HG02610 (cell line): Measurements from ENCODE around the gene WDHD1.
"Not testable (repeated sequence)": the region's sequence is repeated elsewhere in the genome, so short reads cannot be mapped to it uniquely, and the experiment has no call there.

Source experiments
- ATAC-seq: cut with Tn5 transposase; IDR thresholded peaks from one replicate; pipeline ENCODE4 v1.9.1; 2021; ENCODE audit warnings: mild to moderate bottlenecking, moderate library complexity; ENCODE audit not compliant: unreplicated experiment

The WDHD1 gene

GRCh38 chr14:54909817-54910558, 116.9 kb downstream of the WDHD1 start:
- no peak for ATAC-seq

DNA sequence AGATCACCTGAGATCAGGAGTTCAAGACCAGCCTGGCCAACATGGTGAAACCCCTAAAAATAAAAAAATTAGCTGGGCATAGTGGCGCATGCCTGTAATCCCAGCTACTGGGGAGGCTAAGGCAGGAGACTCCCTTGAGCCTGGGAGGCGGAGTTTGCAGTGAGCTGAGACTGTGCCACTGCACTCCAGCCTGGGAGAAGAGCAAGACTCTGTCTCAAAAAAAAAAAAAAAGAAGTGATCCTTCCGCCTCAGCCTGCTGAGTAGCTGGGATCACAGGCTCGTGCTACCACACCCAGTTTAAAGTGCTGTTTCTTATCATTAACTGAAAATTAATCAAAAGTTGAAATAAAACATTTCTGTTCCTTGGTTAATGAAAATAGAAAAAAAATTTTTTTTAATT, 117.9 kb downstream of the WDHD1 start:
- not testable (repeated sequence) for ATAC-seq

GRCh38 chr14:54908190-54908589, 118.7 kb downstream of the WDHD1 start:
- peak; percentile 55 for ATAC-seq

DNA sequence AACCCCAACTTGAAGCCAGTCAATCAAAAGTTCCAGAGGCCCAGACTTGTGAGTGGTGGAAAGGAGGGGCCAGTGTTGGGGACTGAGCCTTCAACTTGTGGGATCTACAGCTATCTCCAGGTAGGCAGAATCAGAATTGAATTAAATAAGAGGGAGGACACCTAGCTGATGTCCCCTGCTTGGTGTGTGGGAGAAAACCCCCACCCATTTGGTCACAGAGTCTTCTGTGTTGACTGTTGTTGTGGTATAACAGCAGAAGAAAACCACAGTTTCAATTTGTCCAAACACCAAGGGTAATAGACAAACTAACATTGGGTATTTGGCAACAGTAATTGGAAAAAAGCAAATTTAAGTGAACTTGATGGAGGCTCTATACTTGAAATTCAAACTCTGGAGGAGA, 120.8 kb downstream of the WDHD1 start:
- no peak for ATAC-seq

GRCh38 chr14:54902521-54903420, 124.1 kb downstream of the WDHD1 start, which contains the start of gene GCH1:
TSS of gene GCH1 (minus strand) at chr14:54902826. CDS start at chr14:54902663, 163 bp downstream.
- peak; percentile 87 for ATAC-seq

- peak; percentile 54 for ATAC-seq
These were observed 124.8 kb downstream of the WDHD1 start for GRCh38 chr14:54902143-54902520.

GRCh38 chr14:54901380-54902142, 125.3 kb downstream of the WDHD1 start:
- no peak for ATAC-seq

DNA sequence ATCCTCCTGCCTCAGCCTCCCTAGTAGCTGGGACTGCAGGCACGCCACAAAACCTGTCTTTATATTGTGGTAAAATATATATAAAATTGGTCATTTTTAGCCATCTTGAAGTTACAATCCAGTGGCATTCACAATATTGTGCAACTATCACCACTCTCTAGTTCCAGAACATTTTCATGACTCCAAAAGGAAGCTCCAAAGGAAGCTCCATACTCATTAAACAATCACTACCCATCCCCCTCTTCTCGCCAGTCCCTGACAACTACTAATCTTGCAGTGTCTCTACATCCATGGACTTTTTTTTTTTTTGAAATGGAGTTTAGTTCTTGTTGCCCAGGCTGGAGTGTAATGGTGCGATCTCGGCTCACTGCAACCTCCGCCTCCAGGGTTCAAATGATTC, 127.3 kb downstream of the WDHD1 start:
- ATAC-seq: no peak

- not testable (repeated sequence) for ATAC-seq
These were observed 128.9 kb downstream of the WDHD1 start for GRCh38 chr14:54897809-54898555.

GRCh38 chr14:54895683-54896082, 131.2 kb downstream of the WDHD1 start:
- ATAC-seq: no peak

DNA sequence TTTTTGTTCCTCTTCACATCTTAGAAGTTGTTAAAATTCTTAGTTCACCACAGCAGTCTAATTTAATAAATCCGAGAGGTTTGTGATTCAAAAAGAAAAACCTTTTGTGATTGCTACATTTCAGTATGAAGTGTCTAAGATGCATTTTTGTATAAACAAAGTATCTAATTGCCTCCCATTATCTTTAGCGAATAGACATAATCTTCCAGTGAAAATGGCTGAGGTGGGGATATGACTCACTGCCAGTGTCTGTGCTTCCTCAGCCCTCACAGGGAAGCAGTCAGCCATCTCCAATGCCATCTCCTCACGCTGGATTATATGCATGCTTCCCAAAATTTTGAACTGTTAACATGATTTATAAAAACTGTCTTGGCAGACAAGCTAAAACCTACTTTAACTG, 131.9 kb downstream of the WDHD1 start:
- ATAC-seq: no peak

DNA sequence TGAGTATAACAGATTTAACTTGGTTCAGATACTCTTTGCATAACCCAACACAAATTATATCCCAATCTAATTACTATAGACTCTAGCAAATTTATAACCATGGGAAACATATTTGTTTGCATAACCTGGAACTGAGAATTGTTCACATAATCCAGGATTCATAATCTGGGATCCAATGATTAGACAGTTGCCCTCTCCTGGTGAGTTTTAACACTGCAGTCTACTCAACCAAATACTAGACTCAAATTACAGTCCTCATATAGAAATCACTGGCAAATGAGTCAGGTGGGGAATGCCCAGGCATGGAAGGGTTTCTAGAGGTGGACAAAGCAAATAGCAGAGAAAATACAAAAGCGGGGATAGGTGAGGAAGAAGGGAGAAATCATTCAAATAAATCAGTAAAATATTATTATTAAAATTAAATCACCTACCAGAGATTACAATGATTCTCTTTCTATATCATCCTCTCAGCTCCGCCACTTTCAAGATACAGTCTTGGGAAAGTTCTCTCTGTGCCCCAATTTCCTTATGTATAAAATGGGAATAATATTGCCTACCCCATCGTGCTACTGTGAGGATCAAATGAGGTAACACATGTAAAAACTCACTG, 133.6 kb downstream of the WDHD1 start:
- ATAC-seq: no peak

DNA sequence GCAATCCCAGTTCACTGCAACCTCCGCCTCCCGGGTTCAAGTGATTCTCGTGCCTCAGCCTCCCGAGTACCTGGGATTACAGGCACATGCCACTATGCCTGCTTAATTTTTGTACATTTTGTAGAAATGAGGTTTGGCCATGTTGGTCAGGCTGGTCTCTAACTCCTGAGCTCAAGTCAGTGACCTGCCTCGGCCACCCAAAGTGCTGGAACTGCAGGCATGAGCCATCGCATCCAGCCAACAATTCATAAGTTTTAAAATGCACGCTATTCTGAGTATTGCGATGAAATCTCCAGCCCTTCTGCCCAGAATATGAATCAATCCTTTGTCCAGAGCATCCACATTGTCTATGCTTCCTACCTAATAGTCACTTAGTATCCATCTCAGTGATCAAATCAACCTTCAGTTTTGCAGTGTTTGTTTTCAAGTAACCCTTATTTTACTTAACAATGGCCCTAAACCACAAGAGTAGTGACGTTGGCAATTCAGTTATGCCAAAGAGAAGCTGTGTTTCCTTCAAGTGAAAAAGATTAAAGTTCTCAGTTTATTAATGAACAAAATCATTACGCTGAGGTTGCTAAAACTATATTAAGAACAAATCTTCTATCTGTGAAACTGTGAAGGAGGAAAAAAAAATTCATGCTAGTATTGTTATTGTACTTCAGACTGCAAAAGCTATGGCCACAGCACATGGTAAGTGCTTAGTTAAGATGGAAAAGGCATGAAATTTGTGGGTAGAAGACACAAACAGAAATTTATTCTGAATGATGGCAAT, 135.2 kb downstream of the WDHD1 start:
- no peak for ATAC-seq

DNA sequence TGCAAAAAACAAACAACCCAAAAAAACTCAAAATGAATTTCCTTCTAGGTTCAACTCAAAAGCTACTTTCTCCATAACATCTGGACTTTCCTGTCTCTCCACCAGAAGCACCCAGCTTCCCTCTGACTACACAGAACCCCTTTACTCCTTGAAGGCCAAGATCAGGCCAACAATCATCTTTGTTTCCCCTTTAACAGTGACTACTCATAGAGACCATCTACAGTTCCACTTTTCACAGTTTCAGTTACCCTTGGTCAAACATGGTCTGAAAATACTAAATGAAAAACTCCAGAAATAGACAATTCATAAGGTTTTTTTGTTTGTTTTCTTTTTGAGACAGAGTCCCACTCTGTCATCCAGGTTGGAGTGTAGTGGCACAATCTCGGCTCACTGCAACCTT, 136.1 kb downstream of the WDHD1 start:
- ATAC-seq: peak; percentile 87

DNA sequence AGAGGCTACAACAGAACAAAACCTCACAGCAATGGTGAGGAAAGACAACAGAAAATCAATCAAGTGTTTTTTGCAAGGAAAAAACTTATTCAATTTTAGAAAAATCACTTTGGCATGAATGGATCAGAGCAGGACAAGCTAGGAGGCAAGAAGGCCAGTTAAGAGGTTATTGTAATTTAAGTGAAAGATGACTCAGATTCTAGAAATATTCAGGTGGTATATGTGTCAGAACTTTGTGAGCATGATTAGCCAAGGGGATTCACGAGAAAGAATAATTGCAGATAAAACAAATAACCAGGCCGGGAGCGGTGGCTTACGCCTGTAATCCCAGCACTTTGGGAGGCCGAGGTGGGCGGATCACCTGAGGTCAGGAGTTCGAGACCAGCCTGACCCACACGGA, 137.0 kb downstream of the WDHD1 start:
- ATAC-seq: no peak
